ENCODE data around the gene PDE10A.

The PDE10A gene

GRCh38 chr6:165573671-165574070 is 89.4 kb downstream of the PDE10A start:
- DNase-seq (ENCODE audit: extremely low read depth, insufficient read length) = no peak
- no peak overlapping the region for H3K4me3 ChIP-seq (replicated peaks; ENCODE audit: low read depth, low read length)
- TF ChIP-seq, protein P1, sequence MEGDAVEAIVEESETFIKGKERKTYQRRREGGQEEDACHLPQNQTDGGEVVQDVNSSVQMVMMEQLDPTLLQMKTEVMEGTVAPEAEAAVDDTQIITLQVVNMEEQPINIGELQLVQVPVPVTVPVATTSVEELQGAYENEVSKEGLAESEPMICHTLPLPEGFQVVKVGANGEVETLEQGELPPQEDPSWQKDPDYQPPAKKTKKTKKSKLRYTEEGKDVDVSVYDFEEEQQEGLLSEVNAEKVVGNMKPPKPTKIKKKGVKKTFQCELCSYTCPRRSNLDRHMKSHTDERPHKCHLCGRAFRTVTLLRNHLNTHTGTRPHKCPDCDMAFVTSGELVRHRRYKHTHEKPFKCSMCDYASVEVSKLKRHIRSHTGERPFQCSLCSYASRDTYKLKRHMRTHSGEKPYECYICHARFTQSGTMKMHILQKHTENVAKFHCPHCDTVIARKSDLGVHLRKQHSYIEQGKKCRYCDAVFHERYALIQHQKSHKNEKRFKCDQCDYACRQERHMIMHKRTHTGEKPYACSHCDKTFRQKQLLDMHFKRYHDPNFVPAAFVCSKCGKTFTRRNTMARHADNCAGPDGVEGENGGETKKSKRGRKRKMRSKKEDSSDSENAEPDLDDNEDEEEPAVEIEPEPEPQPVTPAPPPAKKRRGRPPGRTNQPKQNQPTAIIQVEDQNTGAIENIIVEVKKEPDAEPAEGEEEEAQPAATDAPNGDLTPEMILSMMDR (IDR thresholded peaks at IDR 0.05; ENCODE audit: insufficient read depth, low read length, poor library complexity, severe bottlenecking) = no peak
- H3K27me3 ChIP-seq (replicated peaks; ENCODE audit: control insufficient read depth, insufficient read depth, low read length) = no peaks in the 10 kb centered on the region
- H3K36me3 ChIP-seq (ENCODE audit: control insufficient read depth, insufficient read depth, low read length) = no peaks in the 10 kb centered on the region

- TF ChIP-seq, protein P1 (IDR thresholded peaks at IDR 0.05; ENCODE audit: insufficient read depth, low read length, poor library complexity, severe bottlenecking) = no peak
- DNase-seq (ENCODE audit: extremely low read depth, insufficient read length) = peak; percentile 49
Observed at GRCh38 chr6:165571721-165572132, 91.3 kb downstream of the PDE10A start.

GRCh38 chr6:165571068-165571682 is 91.9 kb downstream of the PDE10A start:
- no peak overlapping the region for H3K4me3 ChIP-seq (replicated peaks; ENCODE audit: low read depth, low read length)
- H3K27me3 ChIP-seq (replicated peaks; ENCODE audit: control insufficient read depth, insufficient read depth, low read length) = no peaks in the 10 kb centered on the region
- H3K36me3 ChIP-seq (ENCODE audit: control insufficient read depth, insufficient read depth, low read length) = no peaks in the 10 kb centered on the region
- no peak for DNase-seq (ENCODE audit: extremely low read depth, insufficient read length)
- TF ChIP-seq, protein P1 (IDR thresholded peaks at IDR 0.05; ENCODE audit: insufficient read depth, low read length, poor library complexity, severe bottlenecking) = no peak

More at GRCh38 chr6:165571721-165572132, 91.3 kb downstream of the PDE10A start:
- Histone ChIP-seq H3K27me3 (replicated peaks; ENCODE audit: control insufficient read depth, insufficient read depth, low read length) (no peaks in the 10 kb centered on the region), H3K36me3 (ENCODE audit: control insufficient read depth, insufficient read depth, low read length) (no peaks in the 10 kb centered on the region), H3K4me3 (replicated peaks; ENCODE audit: low read depth, low read length) (no peak overlapping the region)

GRCh38 chr6:165568326-165568725 is 94.7 kb downstream of the PDE10A start:
- Histone ChIP-seq H3K36me3 (ENCODE audit: control insufficient read depth, insufficient read depth, low read length) (no peaks in the 10 kb centered on the region), H3K27me3 (replicated peaks; ENCODE audit: control insufficient read depth, insufficient read depth, low read length) (no peaks in the 10 kb centered on the region), H3K4me3 (replicated peaks; ENCODE audit: low read depth, low read length) (no peak overlapping the region)
- TF ChIP-seq, protein P1 (IDR thresholded peaks at IDR 0.05; ENCODE audit: insufficient read depth, low read length, poor library complexity, severe bottlenecking) = no peak
- no peak for DNase-seq (ENCODE audit: extremely low read depth, insufficient read length)

DNA sequence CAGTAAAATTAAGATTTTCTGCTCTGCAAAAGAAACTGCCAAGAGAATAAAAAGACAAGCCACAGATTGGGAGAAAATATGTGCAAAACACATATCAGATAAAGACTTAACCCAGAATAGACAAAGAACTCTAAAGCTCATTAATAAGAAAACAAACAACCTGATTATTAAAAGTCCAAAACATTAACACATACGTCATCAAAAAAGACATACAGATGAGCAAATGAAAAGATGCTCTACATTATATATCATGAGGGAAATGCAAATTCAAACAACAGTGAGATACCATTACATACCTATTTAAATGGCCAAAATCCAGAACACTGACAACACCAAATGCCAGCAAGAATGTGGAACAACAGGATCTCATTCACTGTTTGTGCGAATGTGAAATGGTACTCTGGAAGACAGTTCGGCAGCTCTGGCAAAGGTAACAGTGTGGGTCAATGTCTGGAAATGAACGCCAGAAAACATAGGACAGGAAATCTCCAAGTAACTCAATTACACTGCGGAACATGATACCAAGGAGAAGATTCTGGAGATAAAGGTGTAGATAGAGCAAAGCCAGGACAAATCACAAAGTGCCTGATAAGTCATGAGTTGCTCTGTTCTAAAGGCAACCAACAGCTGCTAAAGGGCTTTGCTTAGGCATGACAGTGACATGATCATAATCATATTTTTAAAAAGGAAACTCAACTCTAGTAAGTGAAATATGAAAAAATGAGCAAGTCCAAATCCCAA is 96.8 kb downstream of the PDE10A start:
- H3K27me3 ChIP-seq (replicated peaks; ENCODE audit: control insufficient read depth, insufficient read depth, low read length) = no peaks in the 10 kb centered on the region
- H3K36me3 ChIP-seq (ENCODE audit: control insufficient read depth, insufficient read depth, low read length) = no peaks in the 10 kb centered on the region
- TF ChIP-seq, protein P1 (IDR thresholded peaks at IDR 0.05; ENCODE audit: insufficient read depth, low read length, poor library complexity, severe bottlenecking) = no peak
- DNase-seq (ENCODE audit: extremely low read depth, insufficient read length) = no peak
- no peak overlapping the region for H3K4me3 ChIP-seq (replicated peaks; ENCODE audit: low read depth, low read length)
